Stimulated activated CD8-positive, alpha-beta memory T cell treated with anti-CD3 and anti-CD28 coated beads, Interleukin-12 subunit alpha, Interleukin-12 subunit beta, amount 100 ng/mL, for 4 hours (primary cell): Measurements from ENCODE around the gene TPD52L1.
"Not testable (repeated sequence)": the region's sequence is repeated elsewhere in the genome, so short reads cannot be mapped to it uniquely, and the experiment has no call there.

Experiments
- DNase-seq: peaks from one replicate; pipeline ENCODE4 v3.0.0-alpha.2; 2020; ENCODE audit warnings: low read depth

TPD52L1 gene

GRCh38 chr6:125142618-125143017 is 11.0 kb upstream of the TPD52L1 start:
- DNase-seq, result no peak

- DNase-seq, result no peak
Measured at GRCh38 chr6:125144822-125145221, 8.8 kb upstream of the TPD52L1 start.

- DNase-seq, result no peak
Measured at GRCh38 chr6:125149256-125150144, 4.1 kb upstream of the TPD52L1 start.

GRCh38 chr6:125151700-125152099 is 1.9 kb upstream of the TPD52L1 start:
- DNase-seq, result no peak

GRCh38 chr6:125154118-125154760 is 666 bp downstream of the TPD52L1 start:
- DNase-seq, result no peak

GRCh38 chr6:125154761-125155135 is 1.2 kb downstream of the TPD52L1 start:
- no peak for DNase-seq

- no peak for DNase-seq
Measured at GRCh38 chr6:125155344-125155743, 1.8 kb downstream of the TPD52L1 start.

- DNase-seq, result no peak
Measured at GRCh38 chr6:125156496-125156895, 2.9 kb downstream of the TPD52L1 start.

- DNase-seq, result no peak
Measured at GRCh38 chr6:125157280-125157679, 3.7 kb downstream of the TPD52L1 start.

- DNase-seq, result no peak
Measured at GRCh38 chr6:125157725-125158124, 4.2 kb downstream of the TPD52L1 start.

GRCh38 chr6:125163339-125163738 is 9.8 kb downstream of the TPD52L1 start:
- not testable (repeated sequence) for DNase-seq

GRCh38 chr6:125163811-125164210 is 10.2 kb downstream of the TPD52L1 start:
- DNase-seq, result no peak

- DNase-seq, result no peak
Measured at GRCh38 chr6:125164696-125165095, 11.1 kb downstream of the TPD52L1 start.

GRCh38 chr6:125165256-125165655 is 11.7 kb downstream of the TPD52L1 start:
- no peak for DNase-seq

- DNase-seq, result no peak
Measured at GRCh38 chr6:125165776-125166175, 12.2 kb downstream of the TPD52L1 start.

GRCh38 chr6:125166711-125167110 is 13.1 kb downstream of the TPD52L1 start:
- no peak for DNase-seq

GRCh38 chr6:125167579-125167978 is 14.0 kb downstream of the TPD52L1 start:
- no peak for DNase-seq

- DNase-seq, result no peak
Measured at GRCh38 chr6:125169058-125169457, 15.5 kb downstream of the TPD52L1 start.

- DNase-seq, result no peak
Measured at GRCh38 chr6:125169522-125169921, 15.9 kb downstream of the TPD52L1 start.

- no peak for DNase-seq
Measured at GRCh38 chr6:125170376-125170775, 16.8 kb downstream of the TPD52L1 start.

GRCh38 chr6:125173341-125174095 is 19.9 kb downstream of the TPD52L1 start:
- DNase-seq, result no peak

- no peak for DNase-seq
Measured at GRCh38 chr6:125174626-125175025, 21.1 kb downstream of the TPD52L1 start.
